Embryonic facial prominence (tissue), 1 donor: Measurements from ENCODE around the gene SLC17A3.

Experiments used
- DNase-seq: peaks from one replicate; pipeline ENCODE4 v3.0.0-alpha.2; 2016; ENCODE audit errors: extremely low spot score

SLC17A3 gene

GRCh38 chr6:25889877-25890853 is 16.1 kb upstream of the SLC17A3 start:
- no peak for DNase-seq

GRCh38 chr6:25888626-25889025 is 14.6 kb upstream of the SLC17A3 start:
- no peak for DNase-seq

GRCh38 chr6:25886066-25886465 is 12.0 kb upstream of the SLC17A3 start:
- no peak for DNase-seq

GRCh38 chr6:25883991-25884390 is 9.9 kb upstream of the SLC17A3 start:
- DNase-seq: no peak

GRCh38 chr6:25883536-25883935 is 9.5 kb upstream of the SLC17A3 start:
- DNase-seq: no peak

GRCh38 chr6:25882051-25882496 is 8.0 kb upstream of the SLC17A3 start:
- no peak for DNase-seq

GRCh38 chr6:25880601-25881000 is 6.6 kb upstream of the SLC17A3 start:
- DNase-seq: no peak

- no peak for DNase-seq
Measured at GRCh38 chr6:25878721-25879322, 4.8 kb upstream of the SLC17A3 start.

- no peak for DNase-seq
Measured at GRCh38 chr6:25875926-25876602, 2.0 kb upstream of the SLC17A3 start.

- DNase-seq: no peak
Measured at GRCh38 chr6:25875563-25875905, 1.5 kb upstream of the SLC17A3 start.

GRCh38 chr6:25874822-25875562 is 949 bp upstream of the SLC17A3 start:
- DNase-seq: no peak

- no peak for DNase-seq
Measured at GRCh38 chr6:25872814-25873213, 1.2 kb downstream of the SLC17A3 start.

- no peak for DNase-seq
Measured at GRCh38 chr6:25869840-25870239, 4.2 kb downstream of the SLC17A3 start.

- no peak for DNase-seq
Measured at GRCh38 chr6:25868436-25869183, 5.4 kb downstream of the SLC17A3 start.

GRCh38 chr6:25866011-25866410 is 8.0 kb downstream of the SLC17A3 start:
- no peak for DNase-seq

GRCh38 chr6:25863360-25863759 is 10.7 kb downstream of the SLC17A3 start:
- DNase-seq: no peak

- no peak for DNase-seq
Measured at GRCh38 chr6:25862199-25862598, 11.8 kb downstream of the SLC17A3 start.

GRCh38 chr6:25852756-25853155 is 21.3 kb downstream of the SLC17A3 start:
- DNase-seq: no peak

- DNase-seq: no peak
Measured at GRCh38 chr6:25851961-25852360, 22.1 kb downstream of the SLC17A3 start.

- no peak for DNase-seq
Measured at GRCh38 chr6:25844518-25844917, 29.5 kb downstream of the SLC17A3 start.

GRCh38 chr6:25842526-25842925 is 31.5 kb downstream of the SLC17A3 start:
- DNase-seq: no peak
